Dermis blood vessel endothelial cell (primary cell): ENCODE measurements around the gene CEP78. TPM values are rescaled to one million over a fixed set of nuclear protein-coding genes. Genes with fewer than 3 reads are reported as not detected.
A peak's percentile ranks its signal among the peaks of the same experiment; 100 is the strongest.

Experiments used
- DNase-seq: peaks from one replicate; pipeline ENCODE4 v3.0.0; 2010
- total RNA-seq: library from RNA; depleted of rRNA; stranded (reverse); fragments of >200 nt; gene quantifications from 2 replicates; pipeline ENCODE4 v1.2.3, GENCODE V29; 2014

Gene CEP78
- total RNA-seq, 1 donor from 2014 or later, result 18.5 TPM

GRCh38 chr9:78311075-78311474 is 75.2 kb downstream of the CEP78 start:
- DNase-seq, result no peak

- no peak for DNase-seq
Observed at GRCh38 chr9:78311886-78312524, 76.1 kb downstream of the CEP78 start.

GRCh38 chr9:78314550-78314949 is 78.7 kb downstream of the CEP78 start:
- no peak for DNase-seq

- peak; percentile 29 for DNase-seq
Observed at GRCh38 chr9:78314953-78315870, 79.3 kb downstream of the CEP78 start.

GRCh38 chr9:78316166-78316892 is 80.5 kb downstream of the CEP78 start:
- DNase-seq, result no peak

GRCh38 chr9:78319197-78320029 is 83.5 kb downstream of the CEP78 start:
- DNase-seq, result no peak

- DNase-seq, result no peak
Observed at GRCh38 chr9:78320030-78320693, 84.3 kb downstream of the CEP78 start.

- no peak for DNase-seq
Observed at GRCh38 chr9:78320875-78321496, 85.1 kb downstream of the CEP78 start.

- no peak for DNase-seq
Observed at GRCh38 chr9:78321505-78321904, 85.6 kb downstream of the CEP78 start.

- no peak for DNase-seq
Observed at GRCh38 chr9:78324068-78324650, 88.3 kb downstream of the CEP78 start.

GRCh38 chr9:78324682-78325081 is 88.8 kb downstream of the CEP78 start:
- DNase-seq, result no peak

- peak; percentile 30 for DNase-seq
Observed at GRCh38 chr9:78325343-78325742, 89.5 kb downstream of the CEP78 start.

GRCh38 chr9:78325846-78326360 is 90.0 kb downstream of the CEP78 start:
- no peak for DNase-seq

- DNase-seq, result no peak
Observed at GRCh38 chr9:78326564-78326963, 90.7 kb downstream of the CEP78 start.

Other genes with a start within 250 kb of the CEP78 start
- gene GNAQ, start 204.3 kb upstream of the CEP78 start, total RNA-seq, result 48.0 and 88.6 TPM in 2 replicates
- 7.5 and 21.8 TPM in 2 replicates for gene PSAT1, start 61.0 kb downstream of the CEP78 start, total RNA-seq